Gastroesophageal sphincter (tissue), 3 donors: ENCODE results near the gene CTCFL.

Experiments used
- EP300 ChIP-seq: sonication (generic); formaldehyde crosslinking; IDR thresholded peaks from one replicate; pipeline ENCODE4 v1.6.1; 2017; ENCODE audit warnings: antibody characterized with exemption, mild to moderate bottlenecking
- POLR2A ChIP-seq, 2 donors: fragments of 450-650 bp; IDR thresholded peaks; one replicate each; pipeline ENCODE4 v1.6.1; 2017; ENCODE audit warnings: antibody characterized with exemption in 2 of 2, mild to moderate bottlenecking in 2 of 2, moderate library complexity in 1 of 2
- POLR2AphosphoS5 ChIP-seq: sonication (generic); formaldehyde crosslinking; IDR thresholded peaks from one replicate; pipeline ENCODE4 v1.6.1; 2017; ENCODE audit warnings: antibody characterized with exemption
- TF ChIP-seq, protein P1 (sequence below), 4 experiments: fragments of 200-600 bp in 2 of 4; fragments of 450-650 bp in 2 of 4; sonication (generic) in 1 of 4; IDR thresholded peaks; one replicate each; pipeline ENCODE4 v1.5.1; 2017 to 2019; ENCODE audit warnings: antibody characterized with exemption in 4 of 4, mild to moderate bottlenecking in 2 of 4, moderate library complexity in 2 of 4

DNA sequence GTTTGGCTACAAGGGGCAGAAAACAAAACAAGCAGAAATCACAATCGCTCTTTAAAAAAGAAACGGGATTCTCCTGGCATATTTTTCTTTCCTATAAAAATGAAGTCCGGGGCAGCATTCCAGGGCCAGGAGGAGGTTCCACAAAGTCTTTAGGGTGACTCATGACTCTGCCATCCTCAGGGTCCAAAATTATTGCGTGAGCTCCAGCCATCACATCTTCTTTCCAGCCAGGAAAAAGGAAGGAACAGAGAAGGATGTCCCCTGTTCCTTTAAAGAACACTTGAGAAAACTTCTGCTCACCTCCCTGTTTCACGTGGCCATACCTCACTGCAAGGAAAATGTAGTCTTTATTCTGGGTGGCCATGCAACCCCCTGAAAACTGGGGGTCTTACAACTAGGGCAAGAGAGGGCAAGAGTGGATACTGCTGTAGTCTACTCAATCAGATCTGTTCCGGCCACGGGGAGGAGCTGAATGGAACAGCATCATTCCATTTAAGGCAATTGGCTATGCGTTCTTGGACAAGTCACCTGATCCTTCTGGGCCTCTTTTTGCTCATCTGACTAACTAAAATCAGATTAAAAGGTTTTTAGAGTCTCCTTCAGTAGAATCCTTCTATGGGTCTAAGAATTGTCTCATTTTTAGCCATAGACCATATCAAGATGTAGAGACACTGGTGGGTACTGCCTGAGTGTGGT lies 49.4 kb downstream of the CTCFL start:
- TF ChIP-seq POLR2AphosphoS5 (no peak), POLR2A (IDR thresholded peaks at IDR 0.05) (no peak), EP300 (no peak)
- TF ChIP-seq, protein P1, sequence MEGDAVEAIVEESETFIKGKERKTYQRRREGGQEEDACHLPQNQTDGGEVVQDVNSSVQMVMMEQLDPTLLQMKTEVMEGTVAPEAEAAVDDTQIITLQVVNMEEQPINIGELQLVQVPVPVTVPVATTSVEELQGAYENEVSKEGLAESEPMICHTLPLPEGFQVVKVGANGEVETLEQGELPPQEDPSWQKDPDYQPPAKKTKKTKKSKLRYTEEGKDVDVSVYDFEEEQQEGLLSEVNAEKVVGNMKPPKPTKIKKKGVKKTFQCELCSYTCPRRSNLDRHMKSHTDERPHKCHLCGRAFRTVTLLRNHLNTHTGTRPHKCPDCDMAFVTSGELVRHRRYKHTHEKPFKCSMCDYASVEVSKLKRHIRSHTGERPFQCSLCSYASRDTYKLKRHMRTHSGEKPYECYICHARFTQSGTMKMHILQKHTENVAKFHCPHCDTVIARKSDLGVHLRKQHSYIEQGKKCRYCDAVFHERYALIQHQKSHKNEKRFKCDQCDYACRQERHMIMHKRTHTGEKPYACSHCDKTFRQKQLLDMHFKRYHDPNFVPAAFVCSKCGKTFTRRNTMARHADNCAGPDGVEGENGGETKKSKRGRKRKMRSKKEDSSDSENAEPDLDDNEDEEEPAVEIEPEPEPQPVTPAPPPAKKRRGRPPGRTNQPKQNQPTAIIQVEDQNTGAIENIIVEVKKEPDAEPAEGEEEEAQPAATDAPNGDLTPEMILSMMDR (IDR thresholded peaks at IDR 0.05) = no peak
